Measurements from ENCODE around the gene MC3R.

GRCh38 chr20:56223352-56223751, 25.2 kb upstream of the MC3R start:
- TF ChIP-seq, protein P1, sequence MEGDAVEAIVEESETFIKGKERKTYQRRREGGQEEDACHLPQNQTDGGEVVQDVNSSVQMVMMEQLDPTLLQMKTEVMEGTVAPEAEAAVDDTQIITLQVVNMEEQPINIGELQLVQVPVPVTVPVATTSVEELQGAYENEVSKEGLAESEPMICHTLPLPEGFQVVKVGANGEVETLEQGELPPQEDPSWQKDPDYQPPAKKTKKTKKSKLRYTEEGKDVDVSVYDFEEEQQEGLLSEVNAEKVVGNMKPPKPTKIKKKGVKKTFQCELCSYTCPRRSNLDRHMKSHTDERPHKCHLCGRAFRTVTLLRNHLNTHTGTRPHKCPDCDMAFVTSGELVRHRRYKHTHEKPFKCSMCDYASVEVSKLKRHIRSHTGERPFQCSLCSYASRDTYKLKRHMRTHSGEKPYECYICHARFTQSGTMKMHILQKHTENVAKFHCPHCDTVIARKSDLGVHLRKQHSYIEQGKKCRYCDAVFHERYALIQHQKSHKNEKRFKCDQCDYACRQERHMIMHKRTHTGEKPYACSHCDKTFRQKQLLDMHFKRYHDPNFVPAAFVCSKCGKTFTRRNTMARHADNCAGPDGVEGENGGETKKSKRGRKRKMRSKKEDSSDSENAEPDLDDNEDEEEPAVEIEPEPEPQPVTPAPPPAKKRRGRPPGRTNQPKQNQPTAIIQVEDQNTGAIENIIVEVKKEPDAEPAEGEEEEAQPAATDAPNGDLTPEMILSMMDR (IDR thresholded peaks at IDR 0.05 in 8 of 11, conservative IDR thresholded peaks at IDR 0.05 in 3 of 11), result no peak
- TF ChIP-seq POLR2AphosphoS5 (IDR thresholded peaks at IDR 0.05), result no peak

All from spleen (tissue), 7 donors.